T-helper 17 cell (primary cell): Measurements from ENCODE around the gene TAOK3. TPM values are rescaled to one million over a fixed set of nuclear protein-coding genes. Genes with fewer than 3 reads are reported as not detected.
A peak's percentile ranks its signal among the peaks of the same experiment; 100 is the strongest.

Experiments used
- ATAC-seq: fragments of 150-1000 bp; cut with Tn5 transposase; 2 replicates; pipeline ENCODE4 v1.10.0; 2021; ENCODE audit warnings: mild to moderate bottlenecking, moderate library complexity
- DNase-seq, 3 donors: peaks; one replicate each; pipeline versions ENCODE4 v3.0.0 to v3.0.0-alpha.2; 2020 to 2021
- H3K9me3 ChIP-seq: one replicate; pipeline ENCODE4 v1.7.0; 2013; ENCODE audit warnings: low read length, mild to moderate bottlenecking; ENCODE audit not compliant: control insufficient read depth, poor library complexity, severe bottlenecking
- H3K27ac Mint-ChIP-seq: one replicate; pipeline ENCODE4 v1.8.0; 2022; ENCODE audit warnings: mild to moderate bottlenecking, moderate library complexity, mixed read lengths
- H3K27me3 Mint-ChIP-seq: one replicate; pipeline ENCODE4 v1.8.0; 2022; ENCODE audit warnings: mixed read lengths
- H3K36me3 Mint-ChIP-seq: one replicate; pipeline ENCODE4 v1.8.0; 2022; ENCODE audit warnings: low read depth, mixed read lengths
- H3K4me1 Mint-ChIP-seq: one replicate; pipeline ENCODE4 v1.8.0; 2022; ENCODE audit warnings: mild to moderate bottlenecking, mixed read lengths
- H3K4me3 Mint-ChIP-seq: one replicate; pipeline ENCODE4 v1.8.0; 2022; ENCODE audit warnings: mild to moderate bottlenecking, moderate library complexity, mixed read lengths
- total RNA-seq, 4 donors: library from RNA in 2 of 4; stranded (reverse) in 2 of 4; gene quantifications; one replicate each; pipeline ENCODE4 v1.2.3 and lab custom pipeline; 2022 to 2026

TAOK3 gene
- total RNA-seq, 2 donors from 2014 or later = 77.8 to 82.2 TPM

DNA sequence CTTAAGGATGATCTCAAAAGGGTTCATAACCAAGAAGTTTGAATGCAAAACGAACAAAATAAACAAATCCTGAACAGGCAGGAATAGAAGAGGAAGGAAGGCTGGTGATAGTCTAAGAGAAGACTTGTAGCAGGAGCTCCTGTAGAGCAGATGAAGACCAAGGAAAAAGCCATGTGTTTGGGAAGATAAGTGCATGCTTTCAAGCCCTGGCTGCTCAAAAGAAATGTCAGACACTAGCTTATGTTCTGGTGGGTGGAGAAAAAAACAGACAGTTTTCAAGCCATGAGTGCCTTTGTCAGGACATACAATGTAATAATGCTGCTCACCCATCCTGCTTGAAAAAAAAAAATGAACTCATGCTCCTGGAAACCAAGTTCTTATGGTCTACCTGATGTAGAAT is 27.4 kb downstream of the TAOK3 start:
- Mint-ChIP-seq H3K27ac (peak overlapping the region; percentile 84), H3K4me3 (no peak overlapping the region), H3K4me1 (peaks cover 29% of the 10 kb centered on the region), H3K36me3 (peaks cover 3% of the 10 kb centered on the region), H3K27me3 (no peaks in the 10 kb centered on the region)
- ATAC-seq = no peak
- DNase-seq = no peak
- no peaks in the 10 kb centered on the region for H3K9me3 ChIP-seq

- H3K4me3 Mint-ChIP-seq = no peak overlapping the region
- ATAC-seq = no peak
- DNase-seq = no peak
- peaks cover 3% of the 10 kb centered on the region for H3K36me3 Mint-ChIP-seq
- peak overlapping the region; percentile 84 for H3K27ac Mint-ChIP-seq
- H3K9me3 ChIP-seq = no peaks in the 10 kb centered on the region
- peaks cover 26% of the 10 kb centered on the region for H3K4me1 Mint-ChIP-seq
- H3K27me3 Mint-ChIP-seq = no peaks in the 10 kb centered on the region
These were observed 27.9 kb downstream of the TAOK3 start for GRCh38 chr12:118344829-118345228.

- H3K4me1 Mint-ChIP-seq = peaks cover 17% of the 10 kb centered on the region
- no peaks in the 10 kb centered on the region for H3K9me3 ChIP-seq
- ATAC-seq (no peak), DNase-seq (no peak)
- H3K27me3 Mint-ChIP-seq = no peaks in the 10 kb centered on the region
- peak overlapping the region; percentile 16 for H3K27ac Mint-ChIP-seq
- no peaks in the 10 kb centered on the region for H3K36me3 Mint-ChIP-seq
- no peak overlapping the region for H3K4me3 Mint-ChIP-seq
These were observed 30.6 kb downstream of the TAOK3 start for GRCh38 chr12:118342090-118342489.

DNA sequence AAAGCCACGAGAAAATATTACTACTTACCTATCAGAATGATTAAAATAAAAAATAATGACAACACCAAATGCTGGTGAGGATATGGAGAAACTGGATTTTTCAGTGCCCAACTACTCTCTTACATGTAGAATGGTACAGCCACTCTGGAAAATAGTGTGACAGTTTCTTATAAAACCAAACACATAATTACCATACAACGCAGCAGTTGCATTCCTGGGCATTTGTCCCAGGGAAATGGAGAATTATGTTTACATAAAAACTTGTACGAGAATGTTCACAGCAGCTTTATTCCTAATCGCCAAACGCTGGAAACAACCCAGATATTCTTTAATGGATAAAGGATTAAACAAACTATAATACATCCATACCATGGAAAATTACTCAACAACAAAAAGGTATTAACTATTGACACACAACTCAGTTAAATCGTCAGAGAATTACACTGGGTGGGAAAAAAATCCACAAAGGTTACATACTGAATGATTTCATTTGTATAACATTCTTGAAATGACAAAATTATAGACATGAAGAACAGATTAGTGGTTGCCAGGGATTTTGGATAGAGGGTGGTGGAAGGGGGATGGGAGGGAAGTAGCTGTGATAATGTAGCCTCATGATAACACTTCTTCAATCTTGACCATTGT is 35.4 kb downstream of the TAOK3 start:
- Mint-ChIP-seq H3K4me3 (no peak overlapping the region), H3K36me3 (peaks cover 2% of the 10 kb centered on the region), H3K27me3 (no peaks in the 10 kb centered on the region), H3K27ac (no peak overlapping the region), H3K4me1 (peaks cover 22% of the 10 kb centered on the region)
- ATAC-seq = no peak
- DNase-seq = no peak
- H3K9me3 ChIP-seq = no peaks in the 10 kb centered on the region

DNA sequence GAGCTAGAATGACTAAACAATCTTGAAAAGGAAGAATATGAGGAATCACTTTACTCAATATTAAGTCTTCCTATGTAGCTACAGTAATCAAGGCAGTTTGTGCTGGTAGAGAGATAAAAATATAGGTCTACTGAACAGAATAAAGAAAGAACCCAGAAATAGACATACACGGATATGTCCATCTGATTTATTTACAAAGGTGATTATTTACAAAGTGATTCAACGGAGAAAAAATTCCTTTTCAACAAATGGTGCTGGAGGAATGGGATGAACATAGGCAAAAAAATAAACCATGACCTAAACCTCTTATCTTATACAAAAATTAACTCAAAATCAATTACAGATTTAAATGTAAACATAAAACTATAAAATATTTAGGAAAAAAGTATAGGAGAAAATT is 36.6 kb downstream of the TAOK3 start:
- H3K9me3 ChIP-seq = no peaks in the 10 kb centered on the region
- Mint-ChIP-seq H3K36me3 (peaks cover 2% of the 10 kb centered on the region), H3K4me3 (no peak overlapping the region), H3K27ac (no peak overlapping the region), H3K27me3 (no peaks in the 10 kb centered on the region), H3K4me1 (peaks cover 22% of the 10 kb centered on the region)
- ATAC-seq (no peak), DNase-seq (no peak)

DNA sequence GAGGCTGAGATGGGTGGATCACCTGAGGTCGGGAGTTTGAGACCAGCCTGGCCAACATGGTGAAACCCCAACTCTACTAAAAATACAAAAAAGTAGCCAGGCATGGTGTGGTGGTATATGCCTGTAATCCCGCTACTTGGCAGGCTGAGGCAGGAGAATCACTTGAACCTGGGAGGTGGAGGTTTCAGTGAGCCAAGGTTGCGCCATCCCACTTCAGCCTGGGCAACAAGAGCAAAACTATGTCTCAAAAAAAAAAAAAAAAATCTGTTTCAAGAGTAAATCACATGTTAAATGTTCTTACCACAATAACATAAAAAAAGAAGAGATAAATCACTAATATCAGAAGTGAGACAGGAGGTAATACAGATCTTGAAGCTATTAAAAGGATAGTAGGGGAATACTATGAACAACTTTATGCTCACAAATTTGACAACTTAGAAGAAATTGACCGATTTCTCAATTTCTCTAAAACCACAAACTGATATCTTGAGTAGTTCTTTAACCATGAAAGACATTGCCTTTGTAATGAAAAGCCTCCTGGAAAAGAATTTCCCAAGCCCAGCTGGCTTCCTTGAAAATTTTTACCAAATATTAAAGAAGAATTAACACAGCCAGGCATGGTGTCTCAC is 37.7 kb downstream of the TAOK3 start:
- DNase-seq = no peak
- H3K27ac Mint-ChIP-seq = peak overlapping the region; percentile 32

GRCh38 chr12:118334241-118334640 is 38.5 kb downstream of the TAOK3 start:
- Mint-ChIP-seq H3K27ac (peak overlapping the region; percentile 32), H3K27me3 (no peaks in the 10 kb centered on the region), H3K4me1 (peaks cover 31% of the 10 kb centered on the region), H3K4me3 (no peak overlapping the region), H3K36me3 (peaks cover 5% of the 10 kb centered on the region)
- ATAC-seq = no peak
- H3K9me3 ChIP-seq = no peaks in the 10 kb centered on the region
- no peak for DNase-seq

More for the DNA sequence above, 37.7 kb downstream of the TAOK3 start:
- Mint-ChIP-seq H3K36me3 (peaks cover 5% of the 10 kb centered on the region), H3K4me3 (no peak overlapping the region), H3K4me1 (peaks cover 28% of the 10 kb centered on the region), H3K27me3 (no peaks in the 10 kb centered on the region)
- ATAC-seq = no peak
- H3K9me3 ChIP-seq = no peaks in the 10 kb centered on the region

DNA sequence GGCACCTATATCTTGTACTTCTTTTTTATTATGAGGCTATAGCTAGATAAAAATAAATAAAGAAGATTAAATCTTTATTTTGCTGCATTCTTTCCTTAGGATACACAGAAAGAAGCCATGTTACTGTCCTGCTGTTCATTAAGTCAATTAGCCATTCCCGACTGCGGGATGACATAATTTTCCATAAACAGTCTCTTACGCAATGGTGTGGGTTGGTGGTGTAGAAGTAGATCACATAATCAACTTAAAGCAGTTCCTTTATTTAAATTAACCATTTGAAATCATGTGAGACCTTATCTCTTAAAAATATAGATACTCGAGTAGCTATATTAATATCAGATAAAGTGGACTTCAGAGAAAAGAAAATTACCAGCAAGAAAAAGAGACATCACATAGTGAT is 40.2 kb downstream of the TAOK3 start:
- Mint-ChIP-seq H3K27ac (no peak overlapping the region), H3K4me3 (no peak overlapping the region), H3K27me3 (no peaks in the 10 kb centered on the region), H3K4me1 (peaks cover 33% of the 10 kb centered on the region), H3K36me3 (peaks cover 7% of the 10 kb centered on the region)
- ATAC-seq (no peak), DNase-seq (no peak)
- no peaks in the 10 kb centered on the region for H3K9me3 ChIP-seq

DNA sequence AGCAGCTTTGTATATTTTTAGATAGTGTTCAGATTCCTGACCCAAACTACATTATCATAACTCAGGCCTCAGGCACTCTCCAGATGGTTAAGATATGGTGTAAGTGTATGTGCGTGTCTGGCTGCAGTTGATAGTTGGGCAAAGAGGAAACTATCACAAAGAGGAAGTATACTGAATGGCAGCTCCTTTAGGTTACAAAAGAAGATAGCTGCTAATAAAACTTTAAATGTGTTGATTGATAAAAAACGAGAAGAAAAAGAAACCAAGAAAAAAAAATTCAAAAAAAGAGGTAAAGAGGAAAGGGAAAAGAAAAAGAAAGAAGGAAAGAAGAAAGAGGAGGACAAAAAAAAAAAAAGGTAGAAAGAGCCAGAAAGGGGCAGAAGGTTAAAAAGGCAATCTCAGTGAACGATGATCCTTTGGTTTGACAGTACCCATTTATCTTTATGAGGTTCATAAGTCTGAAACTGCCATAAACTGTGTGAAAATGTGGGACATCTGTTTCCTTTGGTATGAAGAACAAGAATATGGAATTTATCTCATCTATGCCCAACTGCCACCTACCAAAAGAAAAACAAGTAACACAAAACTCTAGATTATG is 42.2 kb downstream of the TAOK3 start:
- DNase-seq (no peak), ATAC-seq (peak; percentile 49)
- Mint-ChIP-seq H3K36me3 (peaks cover 7% of the 10 kb centered on the region), H3K4me1 (peaks cover 28% of the 10 kb centered on the region), H3K4me3 (no peak overlapping the region), H3K27me3 (no peaks in the 10 kb centered on the region), H3K27ac (peak overlapping the region; percentile 74)
- H3K9me3 ChIP-seq = no peaks in the 10 kb centered on the region

DNA sequence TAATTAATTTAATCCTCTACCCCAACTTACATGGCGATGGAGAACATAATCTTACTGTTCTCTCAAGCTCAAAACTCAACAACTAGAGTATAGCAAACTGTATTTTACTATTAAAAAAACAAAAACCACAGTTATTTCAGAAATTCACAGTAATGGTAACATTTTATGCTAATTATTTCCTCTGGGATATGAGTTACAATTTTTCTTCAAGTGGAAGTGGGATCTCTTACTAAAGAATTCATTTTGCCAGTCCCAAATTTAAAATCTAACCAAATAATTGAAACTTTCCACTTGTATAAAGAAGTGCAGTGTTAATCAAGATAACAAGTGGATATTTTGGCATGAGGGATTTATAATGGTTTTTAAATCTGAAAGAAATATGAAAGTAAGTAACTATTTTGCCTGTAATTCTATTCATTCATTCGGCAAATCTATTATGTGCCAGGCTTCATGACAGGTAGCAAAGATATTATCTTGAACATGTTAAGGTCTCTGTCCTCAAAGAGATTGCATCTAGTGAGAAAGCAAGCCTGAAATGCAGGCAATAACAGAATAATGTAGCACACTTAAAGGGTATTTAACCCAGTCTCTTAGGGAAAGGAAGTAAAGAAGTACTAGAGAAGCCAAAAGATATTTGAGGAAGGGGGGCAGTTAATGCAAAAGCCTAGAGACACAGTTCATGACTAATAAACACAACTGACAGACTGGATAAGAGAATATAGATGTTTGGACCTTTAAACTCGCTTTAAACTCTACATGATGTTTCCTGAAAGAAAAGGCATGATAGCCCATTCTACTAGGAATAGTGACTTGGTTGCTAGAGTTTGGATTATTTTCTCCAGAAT is 44.0 kb downstream of the TAOK3 start:
- ATAC-seq (no peak), DNase-seq (no peak)
- no peaks in the 10 kb centered on the region for H3K9me3 ChIP-seq
- Mint-ChIP-seq H3K27ac (peak overlapping the region; percentile 47), H3K36me3 (peaks cover 9% of the 10 kb centered on the region), H3K4me1 (peaks cover 39% of the 10 kb centered on the region), H3K4me3 (no peak overlapping the region), H3K27me3 (no peaks in the 10 kb centered on the region)

DNA sequence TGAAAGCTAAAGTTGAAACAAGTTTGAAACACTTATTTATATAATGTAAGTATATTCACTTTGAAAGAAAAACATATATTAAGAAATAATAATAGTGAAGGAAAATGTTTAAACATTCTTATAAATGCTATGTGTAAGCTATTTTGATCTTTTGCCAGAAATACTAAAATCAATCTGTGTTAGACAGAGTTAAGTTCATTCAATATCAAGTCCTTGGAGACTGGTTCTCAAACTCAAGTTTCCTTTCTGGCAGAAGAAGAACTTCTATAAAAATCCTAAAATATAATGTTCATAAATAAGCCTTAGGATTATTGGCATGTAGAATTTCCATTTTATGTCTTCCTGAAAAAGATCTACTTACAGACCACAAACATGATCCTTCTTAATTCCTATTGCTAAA is 45.3 kb downstream of the TAOK3 start:
- Mint-ChIP-seq H3K4me3 (no peak overlapping the region), H3K4me1 (peaks cover 34% of the 10 kb centered on the region), H3K27ac (no peak overlapping the region), H3K36me3 (peaks cover 7% of the 10 kb centered on the region), H3K27me3 (no peaks in the 10 kb centered on the region)
- ATAC-seq = no peak
- DNase-seq = no peak
- H3K9me3 ChIP-seq = no peaks in the 10 kb centered on the region

GRCh38 chr12:118326991-118327390 is 45.7 kb downstream of the TAOK3 start:
- no peaks in the 10 kb centered on the region for H3K9me3 ChIP-seq
- Mint-ChIP-seq H3K27ac (no peak overlapping the region), H3K4me1 (peaks cover 34% of the 10 kb centered on the region), H3K36me3 (peaks cover 7% of the 10 kb centered on the region), H3K4me3 (no peak overlapping the region), H3K27me3 (no peaks in the 10 kb centered on the region)
- ATAC-seq = no peak
- no peak for DNase-seq

- peaks cover 5% of the 10 kb centered on the region for H3K36me3 Mint-ChIP-seq
- H3K27me3 Mint-ChIP-seq = no peaks in the 10 kb centered on the region
- DNase-seq = no peak
- no peaks in the 10 kb centered on the region for H3K9me3 ChIP-seq
- ATAC-seq = no peak
- peaks cover 30% of the 10 kb centered on the region for H3K4me1 Mint-ChIP-seq
- H3K27ac Mint-ChIP-seq = no peak overlapping the region
- H3K4me3 Mint-ChIP-seq = no peak overlapping the region
These were observed 47.6 kb downstream of the TAOK3 start for GRCh38 chr12:118325081-118325480.
